ENCODE data around the gene SYNGR1. TPM values are rescaled to one million over a fixed set of nuclear protein-coding genes. Genes with fewer than 3 reads are reported as not detected.

The SYNGR1 gene, protein sequence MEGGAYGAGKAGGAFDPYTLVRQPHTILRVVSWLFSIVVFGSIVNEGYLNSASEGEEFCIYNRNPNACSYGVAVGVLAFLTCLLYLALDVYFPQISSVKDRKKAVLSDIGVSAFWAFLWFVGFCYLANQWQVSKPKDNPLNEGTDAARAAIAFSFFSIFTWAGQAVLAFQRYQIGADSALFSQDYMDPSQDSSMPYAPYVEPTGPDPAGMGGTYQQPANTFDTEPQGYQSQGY
- total RNA-seq (2022; extraction: Qiagen RNA extraction; ENCODE audit: low read depth), result 9.2 to 13.7 TPM (median 10.8 TPM) in 5 replicates

DNA sequence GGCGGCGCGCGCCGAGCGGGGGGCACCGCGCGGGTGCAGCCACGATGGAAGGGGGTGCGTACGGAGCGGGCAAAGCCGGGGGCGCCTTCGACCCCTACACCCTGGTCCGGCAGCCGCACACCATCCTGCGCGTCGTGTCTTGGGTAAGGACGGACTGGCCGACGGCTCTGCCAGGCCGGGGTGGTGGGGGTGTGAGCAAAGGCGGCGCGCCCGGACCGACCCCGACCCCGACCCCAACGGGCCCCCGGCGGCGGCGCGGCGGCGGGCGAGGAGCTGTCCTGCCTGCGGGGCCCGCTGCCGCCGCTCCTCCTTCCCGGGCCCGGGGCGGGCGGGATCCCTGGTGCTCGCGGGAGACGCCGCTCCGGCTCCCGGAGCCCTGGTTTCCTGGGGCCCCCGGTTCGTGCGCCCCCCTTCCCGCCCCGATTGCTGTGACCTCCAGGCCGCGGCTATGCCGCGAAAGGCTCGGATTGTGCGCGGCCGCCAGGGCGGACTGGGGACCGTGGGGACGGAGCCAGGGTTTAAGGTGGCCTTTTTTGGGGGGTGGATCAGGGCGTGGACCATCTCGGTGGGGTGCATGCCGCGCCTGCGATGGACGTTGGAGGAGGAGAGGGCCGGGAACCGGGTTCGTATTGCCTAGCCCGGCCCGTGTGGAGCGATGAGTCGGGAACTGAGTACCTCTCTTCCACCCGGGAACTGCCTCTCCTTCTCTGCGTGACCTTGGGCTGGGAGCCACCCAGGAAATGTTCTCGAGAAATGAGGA is at the start of gene SYNGR1:
SYNGR1 (plus strand) TSS at position 25 of the 760 bp plus-strand sequence; CDS start at position 45, 20 bp downstream.

DNA sequence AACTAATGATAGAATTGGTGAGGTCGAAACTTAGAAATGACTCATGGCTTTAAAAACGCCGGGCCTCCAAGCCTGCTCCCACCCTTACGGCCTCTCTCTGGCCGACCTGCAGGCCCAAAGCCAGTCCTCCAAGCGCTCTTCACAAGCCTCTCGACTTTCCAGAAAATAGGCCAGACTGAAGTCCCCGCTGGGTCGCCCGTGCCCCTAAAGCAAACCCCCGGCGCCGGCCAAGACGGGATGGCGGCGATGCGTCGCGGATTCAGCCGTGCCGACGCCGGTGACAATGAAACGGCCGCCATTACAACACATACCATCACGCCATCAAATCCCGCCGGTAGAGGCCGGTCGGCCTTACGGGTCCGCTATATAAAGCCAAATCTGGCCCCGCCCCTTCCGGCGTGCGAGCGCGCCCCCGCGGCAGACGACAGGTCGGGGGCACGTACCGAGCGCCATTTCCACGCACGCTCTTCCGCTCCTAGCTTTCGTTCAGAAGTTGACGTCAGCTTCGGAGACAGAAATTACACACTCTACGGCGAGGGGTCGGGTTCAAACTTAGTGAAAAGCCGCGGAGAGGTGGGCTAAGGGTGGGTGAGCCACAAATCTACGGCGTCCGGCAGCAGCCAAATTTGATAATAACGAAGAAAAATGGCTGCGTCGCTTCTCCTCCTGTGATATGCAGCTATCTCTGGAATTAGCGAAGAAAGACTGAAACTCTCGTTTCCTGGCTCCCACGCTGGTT is 30.3 kb upstream of the SYNGR1 start, which contains the start of gene RPL3:
RPL3 (minus strand) TSS at position 340 of the 739 bp plus-strand sequence; CDS start at position 314, 26 bp downstream.

Other genes starting within 250 kb of the SYNGR1 start
- gene CBX7, start 197.3 kb upstream of the SYNGR1 start, total RNA-seq (2022; extraction: Qiagen RNA extraction; ENCODE audit: low read depth), result 0.58 to 1.6 TPM (median 1.1 TPM) in 5 replicates
- gene PDGFB, start 105.0 kb upstream of the SYNGR1 start, total RNA-seq (2022; extraction: Qiagen RNA extraction; ENCODE audit: low read depth), result 2.8 to 3.8 TPM (median 3.3 TPM) in 5 replicates
- 1,689 to 2,421 TPM (median 1,759 TPM) in 5 replicates for gene RPL3, start 30.4 kb upstream of the SYNGR1 start, total RNA-seq (2022; extraction: Qiagen RNA extraction; ENCODE audit: low read depth)
- gene TAB1, start 49.8 kb downstream of the SYNGR1 start, total RNA-seq (2022; extraction: Qiagen RNA extraction; ENCODE audit: low read depth), result 7.8 to 11.3 TPM (median 9.7 TPM) in 5 replicates
- 0.23 to 0.57 TPM (median 0.36 TPM) in 5 replicates for gene MGAT3, start 107.0 kb downstream of the SYNGR1 start, total RNA-seq (2022; extraction: Qiagen RNA extraction; ENCODE audit: low read depth)
- gene MIEF1, start 152.3 kb downstream of the SYNGR1 start, total RNA-seq (2022; extraction: Qiagen RNA extraction; ENCODE audit: low read depth), result 21.4 to 25.7 TPM (median 24.8 TPM) in 5 replicates
- 342 to 432 TPM (median 372 TPM) in 5 replicates for gene ATF4, start 170.6 kb downstream of the SYNGR1 start, total RNA-seq (2022; extraction: Qiagen RNA extraction; ENCODE audit: low read depth)
- 86.8 to 113 TPM (median 105 TPM) in 5 replicates for gene RPS19BP1, start 182.8 kb downstream of the SYNGR1 start, total RNA-seq (2022; extraction: Qiagen RNA extraction; ENCODE audit: low read depth)
- gene CACNA1I, start 220.8 kb downstream of the SYNGR1 start, total RNA-seq (2022; extraction: Qiagen RNA extraction; ENCODE audit: low read depth), result 0.02 to 0.06 TPM (median 0.05 TPM) in 5 replicates

Data from A549 treated with RU486 at 1 μM for 4 hours (cell line).